Caco-2 (cell line): ENCODE measurements around the gene MAF. TPM values are rescaled to one million over a fixed set of nuclear protein-coding genes. Genes with fewer than 3 reads are reported as not detected.

Source experiments
- BruUV-seq: library from RNA; stranded (reverse); fragments of 400-500 nt; replicated peaks from 2 replicates; lab custom pipeline; 2021; lab: Mats Ljungman, UMichigan
- CTCF ChIA-PET: fragments of 300-600 bp; sonication (Branson Sonifier 250); formaldehyde crosslinking; loops from one replicate; lab custom pipeline; 2022; ENCODE audit warnings: antibody characterized with exemption; lab: Charles Lee
- POLR2A ChIA-PET: fragments of 300-600 bp; sonication (Branson Sonifier 250); formaldehyde crosslinking; loops from one replicate; lab custom pipeline; 2022; ENCODE audit warnings: antibody characterized with exemption; lab: Charles Lee
- DNase-seq, 2 experiments: peaks; one replicate each; pipeline versions ENCODE4 v3.0.0 to v3.0.0-alpha.2; 2020 to 2022
- H3K27me3 ChIP-seq: replicated peaks from 2 replicates; pipeline ENCODE4 v1.6.0; 2011; ENCODE audit warnings: low read length; ENCODE audit not compliant: control insufficient read depth, insufficient read depth
- H3K36me3 ChIP-seq: 2 replicates; pipeline ENCODE4 v1.5.1; 2011; ENCODE audit warnings: low read length; ENCODE audit not compliant: control insufficient read depth, insufficient read depth
- H3K4me1 ChIP-seq: fragments of 250-450 bp; sonication (Bioruptor Pico); 2 replicates; pipeline ENCODE4 v1.5.1; 2020; ENCODE audit warnings: mild to moderate bottlenecking
- H3K4me3 ChIP-seq: 2 replicates; pipeline ENCODE4 v1.5.1; 2011; ENCODE audit warnings: low read depth, mild to moderate bottlenecking, control low read depth, low read length
- H3K9me3 ChIP-seq: fragments of 250-450 bp; sonication (Bioruptor Pico); 2 replicates; pipeline ENCODE4 v1.5.1; 2020; ENCODE audit warnings: mild to moderate bottlenecking, moderate library complexity
- H3K27ac Mint-ChIP-seq: one replicate; pipeline ENCODE4 v1.8.0; 2022; ENCODE audit warnings: mixed read lengths; ENCODE audit not compliant: unreplicated experiment
- H3K27me3 Mint-ChIP-seq: one replicate; pipeline ENCODE4 v1.8.0; 2022; ENCODE audit warnings: mixed read lengths; ENCODE audit not compliant: insufficient read depth, unreplicated experiment
- H3K36me3 Mint-ChIP-seq: one replicate; pipeline ENCODE4 v1.8.0; 2022; ENCODE audit warnings: mild to moderate bottlenecking, mixed read lengths; ENCODE audit not compliant: insufficient read depth, unreplicated experiment
- H3K4me1 Mint-ChIP-seq: one replicate; pipeline ENCODE4 v1.8.0; 2022; ENCODE audit warnings: low read depth, mixed read lengths; ENCODE audit not compliant: unreplicated experiment
- H3K4me3 Mint-ChIP-seq: one replicate; pipeline ENCODE4 v1.8.0; 2022; ENCODE audit warnings: mild to moderate bottlenecking, moderate library complexity, mixed read lengths; ENCODE audit not compliant: unreplicated experiment
- H3K9me3 Mint-ChIP-seq: one replicate; pipeline ENCODE4 v1.8.0; 2022; ENCODE audit warnings: mixed read lengths; ENCODE audit not compliant: unreplicated experiment
- intact Hi-C: fragments of 100-400 bp; cut with micrococcal nuclease; formaldehyde crosslinking; loops from one replicate; pipeline ENCODE4 v1.10.0; 2022; ENCODE audit not compliant: unreplicated experiment
- total RNA-seq: library from RNA; stranded (reverse); gene quantifications from 2 replicates; pipeline ENCODE4 v1.2.3, GENCODE V29; 2022
- TF ChIP-seq, protein P1 (sequence below), 2 experiments: fragments of 200-600 bp in 1 of 2; IDR thresholded peaks; 1 replicate in 1 of 2; 2 replicates in 1 of 2; pipeline versions ENCODE4 v1.5.1 to v1.8.0; 2011 to 2022; ENCODE audit warnings: antibody characterized with exemption in 1 of 2, control low read depth in 1 of 2, inconsistent platforms in 1 of 2, low read depth in 1 of 2, low read length in 1 of 2, mild to moderate bottlenecking in 1 of 2, moderate library complexity in 1 of 2; ENCODE audit not compliant: insufficient read depth in 1 of 2, severe bottlenecking in 1 of 2, unreplicated experiment in 1 of 2

Gene MAF
- total RNA-seq, 1 experiment from 2014 or later = 3.6 TPM

DNA sequence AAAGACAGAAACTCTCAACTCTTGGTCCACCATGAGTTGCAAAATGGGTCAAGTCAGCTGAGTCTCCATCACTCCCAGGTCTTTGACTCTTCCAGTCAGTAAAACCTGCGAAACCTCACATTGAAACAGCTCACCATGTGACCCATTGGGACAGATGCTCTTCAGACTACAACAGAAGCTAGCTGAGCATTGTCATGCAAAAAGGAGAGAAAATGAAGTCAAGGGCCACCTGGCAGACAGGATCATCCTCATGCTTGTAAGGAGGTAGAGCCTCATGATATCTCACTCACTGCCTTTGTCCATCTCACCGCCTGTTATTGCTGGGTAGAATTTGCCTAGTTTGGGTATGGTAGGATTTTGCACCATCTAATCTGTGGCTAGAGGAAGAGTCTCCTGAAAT lies 50.2 kb downstream of the MAF start:
- no peak overlapping the region for H3K4me3 Mint-ChIP-seq
- no peaks in the 10 kb centered on the region for H3K4me1 ChIP-seq
- no peak overlapping the region for H3K4me3 ChIP-seq
- ChIA-PET CTCF (no interaction called here), POLR2A (no interaction called here)
- no peaks in the 10 kb centered on the region for H3K36me3 Mint-ChIP-seq
- no peaks in the 10 kb centered on the region for H3K36me3 ChIP-seq
- no peaks in the 10 kb centered on the region for H3K9me3 ChIP-seq
- peaks cover 25% of the 10 kb centered on the region for H3K27me3 Mint-ChIP-seq
- peaks cover 3% of the 10 kb centered on the region for H3K27me3 ChIP-seq
- TF ChIP-seq, protein P1, sequence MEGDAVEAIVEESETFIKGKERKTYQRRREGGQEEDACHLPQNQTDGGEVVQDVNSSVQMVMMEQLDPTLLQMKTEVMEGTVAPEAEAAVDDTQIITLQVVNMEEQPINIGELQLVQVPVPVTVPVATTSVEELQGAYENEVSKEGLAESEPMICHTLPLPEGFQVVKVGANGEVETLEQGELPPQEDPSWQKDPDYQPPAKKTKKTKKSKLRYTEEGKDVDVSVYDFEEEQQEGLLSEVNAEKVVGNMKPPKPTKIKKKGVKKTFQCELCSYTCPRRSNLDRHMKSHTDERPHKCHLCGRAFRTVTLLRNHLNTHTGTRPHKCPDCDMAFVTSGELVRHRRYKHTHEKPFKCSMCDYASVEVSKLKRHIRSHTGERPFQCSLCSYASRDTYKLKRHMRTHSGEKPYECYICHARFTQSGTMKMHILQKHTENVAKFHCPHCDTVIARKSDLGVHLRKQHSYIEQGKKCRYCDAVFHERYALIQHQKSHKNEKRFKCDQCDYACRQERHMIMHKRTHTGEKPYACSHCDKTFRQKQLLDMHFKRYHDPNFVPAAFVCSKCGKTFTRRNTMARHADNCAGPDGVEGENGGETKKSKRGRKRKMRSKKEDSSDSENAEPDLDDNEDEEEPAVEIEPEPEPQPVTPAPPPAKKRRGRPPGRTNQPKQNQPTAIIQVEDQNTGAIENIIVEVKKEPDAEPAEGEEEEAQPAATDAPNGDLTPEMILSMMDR (IDR thresholded peaks at IDR 0.05; ENCODE audit: insufficient read depth in 1 of 2, low read depth in 1 of 2, low read length in 1 of 2, severe bottlenecking in 1 of 2, unreplicated experiment in 1 of 2) = no peak
- H3K27ac Mint-ChIP-seq = no peak overlapping the region
- DNase-seq = no peak
- no peaks in the 10 kb centered on the region for H3K4me1 Mint-ChIP-seq
- BruUV-seq = no TSS peak
- no peaks in the 10 kb centered on the region for H3K9me3 Mint-ChIP-seq
- intact Hi-C loops = no loop called here

DNA sequence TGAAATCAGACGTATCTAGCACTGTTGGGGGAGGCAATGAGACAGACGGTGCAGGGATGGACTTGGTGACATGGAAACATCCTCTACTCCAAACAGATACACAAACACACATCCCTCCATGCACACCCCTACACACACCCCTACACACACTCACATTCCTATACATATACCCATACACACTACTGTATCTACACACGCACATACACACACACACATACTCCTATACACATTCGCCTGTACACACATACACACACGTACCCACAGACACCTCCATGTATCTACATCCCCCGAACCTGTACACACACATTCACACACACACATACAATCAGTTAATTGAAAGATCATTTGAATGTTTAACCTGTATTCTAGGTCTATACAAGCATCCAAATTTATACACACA lies 53.5 kb downstream of the MAF start:
- intact Hi-C loops = no loop called here
- no TSS peak for BruUV-seq
- H3K4me1 ChIP-seq = no peaks in the 10 kb centered on the region
- H3K27me3 Mint-ChIP-seq = peaks cover 19% of the 10 kb centered on the region
- H3K36me3 Mint-ChIP-seq = no peaks in the 10 kb centered on the region
- DNase-seq = no peak
- no peak overlapping the region for H3K27ac Mint-ChIP-seq
- H3K4me3 ChIP-seq = no peak overlapping the region
- no peaks in the 10 kb centered on the region for H3K4me1 Mint-ChIP-seq
- H3K27me3 ChIP-seq = peaks cover 1% of the 10 kb centered on the region; the same call in 1 of the 2 replicates
- TF ChIP-seq, protein P1 (IDR thresholded peaks at IDR 0.05; ENCODE audit: insufficient read depth in 1 of 2, low read depth in 1 of 2, low read length in 1 of 2, severe bottlenecking in 1 of 2, unreplicated experiment in 1 of 2) = no peak
- no peaks in the 10 kb centered on the region for H3K9me3 ChIP-seq
- ChIA-PET CTCF (no interaction called here), POLR2A (no interaction called here)
- H3K36me3 ChIP-seq = no peaks in the 10 kb centered on the region
- H3K9me3 Mint-ChIP-seq = no peaks in the 10 kb centered on the region
- no peak overlapping the region for H3K4me3 Mint-ChIP-seq
